Gastroesophageal sphincter (tissue), 3 donors: ENCODE results near the gene ZNF789.

Experiments
- EP300 ChIP-seq: sonication (generic); formaldehyde crosslinking; IDR thresholded peaks from one replicate; pipeline ENCODE4 v1.6.1; 2017; ENCODE audit warnings: antibody characterized with exemption, mild to moderate bottlenecking
- POLR2A ChIP-seq, 2 donors: fragments of 450-650 bp; IDR thresholded peaks; one replicate each; pipeline ENCODE4 v1.6.1; 2017; ENCODE audit warnings: antibody characterized with exemption in 2 of 2, mild to moderate bottlenecking in 2 of 2, moderate library complexity in 1 of 2
- POLR2AphosphoS5 ChIP-seq: sonication (generic); formaldehyde crosslinking; IDR thresholded peaks from one replicate; pipeline ENCODE4 v1.6.1; 2017; ENCODE audit warnings: antibody characterized with exemption
- TF ChIP-seq, protein P1 (sequence below), 4 experiments: fragments of 200-600 bp in 2 of 4; fragments of 450-650 bp in 2 of 4; sonication (generic) in 1 of 4; IDR thresholded peaks; one replicate each; pipeline ENCODE4 v1.5.1; 2017 to 2019; ENCODE audit warnings: antibody characterized with exemption in 4 of 4, mild to moderate bottlenecking in 2 of 4, moderate library complexity in 2 of 4

DNA sequence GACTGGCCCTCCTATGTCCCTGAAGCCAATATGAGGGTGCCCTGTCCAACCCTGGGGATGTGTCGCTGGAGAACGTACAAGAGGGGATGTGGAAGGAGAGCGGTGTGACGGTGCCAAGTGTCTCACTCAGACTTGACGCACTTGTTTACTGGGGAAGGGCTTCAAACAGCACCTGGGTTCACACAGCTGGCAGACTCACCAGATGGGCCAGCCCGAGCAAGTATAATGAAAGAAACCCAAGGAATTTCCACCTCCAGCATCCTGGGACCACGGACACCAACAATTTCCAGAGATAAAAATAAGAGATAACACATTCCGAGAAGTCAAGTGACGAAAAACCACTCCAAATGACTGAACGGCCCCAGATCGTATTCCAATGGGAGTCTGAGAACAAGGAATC, 12.0 kb upstream of the ZNF789 start:
- TF ChIP-seq, protein P1, sequence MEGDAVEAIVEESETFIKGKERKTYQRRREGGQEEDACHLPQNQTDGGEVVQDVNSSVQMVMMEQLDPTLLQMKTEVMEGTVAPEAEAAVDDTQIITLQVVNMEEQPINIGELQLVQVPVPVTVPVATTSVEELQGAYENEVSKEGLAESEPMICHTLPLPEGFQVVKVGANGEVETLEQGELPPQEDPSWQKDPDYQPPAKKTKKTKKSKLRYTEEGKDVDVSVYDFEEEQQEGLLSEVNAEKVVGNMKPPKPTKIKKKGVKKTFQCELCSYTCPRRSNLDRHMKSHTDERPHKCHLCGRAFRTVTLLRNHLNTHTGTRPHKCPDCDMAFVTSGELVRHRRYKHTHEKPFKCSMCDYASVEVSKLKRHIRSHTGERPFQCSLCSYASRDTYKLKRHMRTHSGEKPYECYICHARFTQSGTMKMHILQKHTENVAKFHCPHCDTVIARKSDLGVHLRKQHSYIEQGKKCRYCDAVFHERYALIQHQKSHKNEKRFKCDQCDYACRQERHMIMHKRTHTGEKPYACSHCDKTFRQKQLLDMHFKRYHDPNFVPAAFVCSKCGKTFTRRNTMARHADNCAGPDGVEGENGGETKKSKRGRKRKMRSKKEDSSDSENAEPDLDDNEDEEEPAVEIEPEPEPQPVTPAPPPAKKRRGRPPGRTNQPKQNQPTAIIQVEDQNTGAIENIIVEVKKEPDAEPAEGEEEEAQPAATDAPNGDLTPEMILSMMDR (IDR thresholded peaks at IDR 0.05): no peak
- TF ChIP-seq POLR2AphosphoS5: no peak
- no peak for TF ChIP-seq POLR2A (IDR thresholded peaks at IDR 0.05)
- TF ChIP-seq EP300: no peak
